ENCODE data around the gene BICDL2. TPM values are rescaled to one million over a fixed set of nuclear protein-coding genes. Genes with fewer than 3 reads are reported as not detected.

Gene BICDL2
- total RNA-seq, 2 donors from 2014 or later: 132 to 357 TPM

DNA sequence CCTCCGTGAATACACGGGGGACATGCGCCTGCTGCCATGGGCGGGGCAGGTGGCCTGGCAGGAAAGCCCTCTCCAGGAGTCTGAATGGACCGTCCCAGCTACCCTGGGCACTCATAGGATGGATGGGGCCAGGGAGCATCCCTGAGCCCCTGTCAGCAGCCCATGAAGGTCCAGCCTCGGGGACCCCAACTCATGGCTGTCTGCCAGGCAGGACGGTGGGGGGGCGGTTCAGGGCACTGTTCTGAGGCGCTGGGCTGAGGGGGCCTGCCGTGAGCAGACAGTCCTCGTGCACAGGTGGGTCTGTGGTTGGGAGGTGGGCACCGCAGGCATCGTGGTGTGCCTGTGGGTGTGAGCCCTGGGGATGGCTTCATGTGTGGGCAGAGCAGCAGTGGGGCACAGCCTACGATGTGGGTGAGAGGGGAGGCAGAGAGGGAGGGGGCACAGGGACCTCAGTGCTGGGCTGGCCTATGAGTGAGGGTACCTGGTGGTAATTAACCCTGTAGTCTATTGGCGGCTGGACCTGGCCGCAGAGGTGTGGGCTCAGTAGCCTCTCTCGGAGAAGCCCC, 50.0 kb downstream of the BICDL2 start:
- Histone ChIP-seq H3K4me3 (no peak overlapping the region), H3K36me3 (replicated peaks in 1 of 2; ENCODE audit: insufficient read depth in 1 of 2, low read depth in 2 of 2) (no peaks in the 10 kb centered on the region), H3K4me1 (peaks cover 32% of the 10 kb centered on the region), H3K9me3 (no peaks in the 10 kb centered on the region), H3K27ac (peak overlapping the region in 3 of 4 donors; percentile 77 to 91 (median 89)), H3K27me3 (no peaks in the 10 kb centered on the region)
- 80 to 89% methylated on average over 3 to 14 of the region's 17 CpGs for WGBS, 2 donors
- DNase-seq: no peak
- ATAC-seq: no peak
- TF ChIP-seq CTCF (IDR thresholded peaks at IDR 0.05) (no peak), POLR2A (IDR thresholded peaks at IDR 0.05) (no peak)
- intact Hi-C loops (cut with DNase I): no loop called here

DNA sequence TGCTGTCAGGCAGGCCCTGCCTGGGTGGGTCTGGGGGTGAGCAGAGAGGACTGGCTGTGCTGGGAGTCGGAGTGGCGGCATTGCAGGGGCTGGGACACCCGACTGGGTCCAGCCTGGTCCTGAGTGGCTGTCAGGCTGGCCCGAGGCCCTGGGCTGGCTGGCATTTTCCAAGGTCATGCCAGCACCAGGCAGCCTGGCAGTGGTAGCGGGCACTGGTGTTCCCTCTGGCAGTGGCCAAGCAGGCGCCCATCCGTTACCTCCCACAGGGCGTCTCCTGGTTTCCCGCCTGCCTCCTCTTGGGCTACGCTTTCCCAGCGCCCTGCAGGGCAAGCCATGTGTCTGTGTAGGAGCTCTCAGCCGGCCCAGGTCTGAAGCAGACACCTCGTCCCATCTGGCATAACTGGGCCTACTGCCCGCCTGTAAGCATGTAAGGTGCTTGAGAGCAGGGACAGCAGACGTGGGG, 50.8 kb downstream of the BICDL2 start:
- ATAC-seq (peak; percentile 84), DNase-seq (peak; percentile 86 to 93 (median 91))
- TF ChIP-seq POLR2A (IDR thresholded peaks at IDR 0.05) (peak in 1 of 3 donors; percentile 17), CTCF (IDR thresholded peaks at IDR 0.05) (peak in 2 of 7 experiments; percentile 3 to 9)
- Histone ChIP-seq H3K9me3 (no peaks in the 10 kb centered on the region), H3K27ac (peak overlapping the region; percentile 77 to 91 (median 85)), H3K36me3 (replicated peaks in 1 of 2; ENCODE audit: insufficient read depth in 1 of 2, low read depth in 2 of 2) (no peaks in the 10 kb centered on the region), H3K4me1 (peaks cover 37% of the 10 kb centered on the region), H3K4me3 (no peak overlapping the region), H3K27me3 (no peaks in the 10 kb centered on the region)
- 0 to 18% methylated on average over 1 to 15 of the region's 15 CpGs for WGBS, 2 donors
- intact Hi-C loops (cut with DNase I): no loop called here

DNA sequence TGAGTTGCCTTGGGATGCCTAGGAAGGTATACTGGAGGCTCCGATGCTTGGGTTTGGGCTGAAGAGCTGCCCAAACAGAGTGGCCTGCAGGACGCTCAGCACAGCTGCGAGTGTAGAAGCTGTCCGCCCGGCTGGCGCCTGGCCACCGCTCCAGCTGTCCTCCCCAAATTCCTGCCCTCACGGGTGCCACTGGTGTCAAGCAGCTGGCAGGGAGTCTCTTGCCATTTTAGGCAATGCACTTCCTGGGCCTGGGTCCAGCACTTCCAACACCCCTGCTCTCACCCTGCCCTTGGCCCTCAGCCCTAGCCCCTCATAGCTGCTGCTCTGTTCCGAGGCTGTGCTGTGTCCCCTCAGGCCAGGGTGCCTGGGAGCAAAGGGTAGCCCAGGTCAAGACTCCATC, 51.3 kb downstream of the BICDL2 start:
- H3K27me3 ChIP-seq: no peaks in the 10 kb centered on the region
- peak; percentile 64 for ATAC-seq
- peak overlapping the region; percentile 77 to 91 (median 85) for H3K27ac ChIP-seq
- TF ChIP-seq CTCF (IDR thresholded peaks at IDR 0.05) (no peak), POLR2A (IDR thresholded peaks at IDR 0.05) (no peak)
- no peak overlapping the region for H3K4me3 ChIP-seq
- DNase-seq: peak; percentile 81 to 90 (median 85)
- peaks cover 41% of the 10 kb centered on the region for H3K4me1 ChIP-seq
- intact Hi-C loops (cut with DNase I): no loop called here
- WGBS, 2 donors: 26% methylated on average over 9 of the region's 9 CpGs; no CpG with 5 or more reads in 1 of the 2 donors
- H3K36me3 ChIP-seq (replicated peaks in 1 of 2; ENCODE audit: insufficient read depth in 1 of 2, low read depth in 2 of 2): no peaks in the 10 kb centered on the region
- no peaks in the 10 kb centered on the region for H3K9me3 ChIP-seq

DNA sequence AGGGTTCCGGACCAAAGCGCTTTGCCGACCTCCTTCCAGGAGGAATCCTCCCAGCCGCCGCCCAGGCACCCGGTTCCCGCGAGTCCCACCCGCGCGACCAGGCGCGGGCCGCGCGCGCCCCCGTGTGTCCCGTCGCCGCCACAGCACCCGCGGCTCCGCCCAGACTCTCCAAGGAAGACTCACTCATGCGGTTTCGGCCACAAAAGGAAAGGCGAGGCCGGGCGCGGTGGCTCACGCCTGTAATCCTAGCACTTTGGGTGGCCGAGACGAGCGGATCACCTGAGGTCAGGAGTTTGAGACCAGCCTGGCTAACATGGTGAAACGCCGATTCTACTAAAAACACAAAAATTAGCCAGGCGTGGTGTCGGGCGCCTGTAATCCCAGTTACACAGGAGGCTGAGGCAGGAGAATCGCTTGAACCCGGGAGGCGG, 53.0 kb downstream of the BICDL2 start:
- no peak overlapping the region for H3K27ac ChIP-seq
- ATAC-seq: peak; percentile 47
- TF ChIP-seq POLR2A (IDR thresholded peaks at IDR 0.05): no peak
- TF ChIP-seq CTCF (IDR thresholded peaks at IDR 0.05): peak; percentile 72 to 99 (median 94)
- WGBS, 2 donors: 7 to 17% methylated on average over 17 to 42 of the region's 42 CpGs
- intact Hi-C loops (cut with DNase I): no loop called here
- peaks cover 47% of the 10 kb centered on the region for H3K4me1 ChIP-seq
- no peaks in the 10 kb centered on the region for H3K9me3 ChIP-seq
- no peak overlapping the region for H3K4me3 ChIP-seq
- no peaks in the 10 kb centered on the region for H3K27me3 ChIP-seq
- peak; percentile 76 to 84 (median 80) for DNase-seq
- H3K36me3 ChIP-seq (replicated peaks in 1 of 2; ENCODE audit: insufficient read depth in 1 of 2, low read depth in 2 of 2): no peaks in the 10 kb centered on the region

DNA sequence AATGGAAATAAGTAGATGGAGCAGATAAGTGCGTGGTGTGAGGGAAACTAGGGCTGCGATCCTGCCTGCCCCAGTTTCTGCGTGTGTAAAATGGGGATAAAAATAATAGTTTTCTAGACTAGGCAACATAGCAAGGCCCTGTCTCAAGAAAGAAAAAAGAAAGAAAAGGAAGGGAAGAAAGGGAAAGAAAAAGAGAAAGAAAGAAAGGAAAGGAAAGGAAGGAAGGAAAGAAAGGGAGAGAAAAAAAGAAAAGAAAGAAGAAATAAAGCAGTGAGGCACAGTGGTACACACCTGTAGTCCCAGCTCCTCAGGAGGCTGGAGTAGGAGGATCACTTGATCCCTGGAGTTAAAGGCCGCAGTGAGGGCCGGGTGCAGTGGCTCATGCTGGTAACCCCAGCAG, 54.3 kb downstream of the BICDL2 start:
- intact Hi-C loops (cut with DNase I): no loop called here
- ATAC-seq (no peak), DNase-seq (no peak)
- no peak overlapping the region for H3K27ac ChIP-seq
- no peak for TF ChIP-seq CTCF (IDR thresholded peaks at IDR 0.05)
- TF ChIP-seq POLR2A (IDR thresholded peaks at IDR 0.05): no peak
- no peaks in the 10 kb centered on the region for H3K27me3 ChIP-seq
- H3K4me1 ChIP-seq: peaks cover 57% of the 10 kb centered on the region
- 90 to 91% methylated on average over 5 of the region's 5 CpGs for WGBS, 2 donors
- no peaks in the 10 kb centered on the region for H3K9me3 ChIP-seq
- H3K4me3 ChIP-seq: no peak overlapping the region
- H3K36me3 ChIP-seq (replicated peaks in 1 of 2; ENCODE audit: insufficient read depth in 1 of 2, low read depth in 2 of 2): no peaks in the 10 kb centered on the region

Data from body of pancreas (tissue), 4 donors.